ENCODE data around the gene GPR137B.

- TF ChIP-seq ZNF274 (IDR thresholded peaks at IDR 0.05; ENCODE audit: low read depth, low read length) (no peak), YY1 (IDR thresholded peaks at IDR 0.05; ENCODE audit: insufficient read depth, insufficient read length) (no peak)
These were observed 38.6 kb upstream of the GPR137B start for GRCh38 chr1:236103646-236104218.
